Medulla oblongata (tissue), 1 donor: ENCODE results near the gene OR51A2.
"Not testable (repeated sequence)": the region's sequence is repeated elsewhere in the genome, so short reads cannot be mapped to it uniquely, and the experiment has no call there.

Experiments
- DNase-seq: peaks from one replicate; pipeline ENCODE4 v3.0.0-alpha.2; 2015; ENCODE audit errors: extremely low spot score

OR51A2 gene, protein sequence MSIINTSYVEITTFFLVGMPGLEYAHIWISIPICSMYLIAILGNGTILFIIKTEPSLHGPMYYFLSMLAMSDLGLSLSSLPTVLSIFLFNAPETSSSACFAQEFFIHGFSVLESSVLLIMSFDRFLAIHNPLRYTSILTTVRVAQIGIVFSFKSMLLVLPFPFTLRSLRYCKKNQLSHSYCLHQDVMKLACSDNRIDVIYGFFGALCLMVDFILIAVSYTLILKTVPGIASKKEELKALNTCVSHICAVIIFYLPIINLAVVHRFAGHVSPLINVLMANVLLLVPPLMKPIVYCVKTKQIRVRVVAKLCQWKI

DNA sequence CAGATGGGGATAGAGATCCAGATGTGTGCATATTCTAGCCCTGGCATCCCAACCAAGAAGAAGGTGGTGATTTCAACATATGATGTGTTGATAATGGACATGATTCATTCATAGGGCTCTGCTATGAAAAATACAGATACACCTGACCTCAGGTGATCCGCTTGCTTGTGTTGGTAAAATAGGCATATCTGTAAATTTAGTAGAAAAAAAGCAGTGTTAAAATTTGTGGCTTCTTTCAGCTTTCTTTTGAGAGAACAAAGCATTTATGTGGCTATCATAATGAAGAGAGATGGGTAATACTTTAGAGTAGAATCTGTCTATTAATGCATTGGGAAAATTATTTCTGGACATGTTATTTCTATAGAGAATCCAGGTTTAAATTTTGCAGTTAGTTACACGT lies at the start of gene OR51A2:
Gene OR51A2, minus strand, starts transcription at position 101 of the 400 bp plus-strand sequence. Its CDS starts 0 bp downstream, at position 101.
- not testable (repeated sequence) for DNase-seq

DNA sequence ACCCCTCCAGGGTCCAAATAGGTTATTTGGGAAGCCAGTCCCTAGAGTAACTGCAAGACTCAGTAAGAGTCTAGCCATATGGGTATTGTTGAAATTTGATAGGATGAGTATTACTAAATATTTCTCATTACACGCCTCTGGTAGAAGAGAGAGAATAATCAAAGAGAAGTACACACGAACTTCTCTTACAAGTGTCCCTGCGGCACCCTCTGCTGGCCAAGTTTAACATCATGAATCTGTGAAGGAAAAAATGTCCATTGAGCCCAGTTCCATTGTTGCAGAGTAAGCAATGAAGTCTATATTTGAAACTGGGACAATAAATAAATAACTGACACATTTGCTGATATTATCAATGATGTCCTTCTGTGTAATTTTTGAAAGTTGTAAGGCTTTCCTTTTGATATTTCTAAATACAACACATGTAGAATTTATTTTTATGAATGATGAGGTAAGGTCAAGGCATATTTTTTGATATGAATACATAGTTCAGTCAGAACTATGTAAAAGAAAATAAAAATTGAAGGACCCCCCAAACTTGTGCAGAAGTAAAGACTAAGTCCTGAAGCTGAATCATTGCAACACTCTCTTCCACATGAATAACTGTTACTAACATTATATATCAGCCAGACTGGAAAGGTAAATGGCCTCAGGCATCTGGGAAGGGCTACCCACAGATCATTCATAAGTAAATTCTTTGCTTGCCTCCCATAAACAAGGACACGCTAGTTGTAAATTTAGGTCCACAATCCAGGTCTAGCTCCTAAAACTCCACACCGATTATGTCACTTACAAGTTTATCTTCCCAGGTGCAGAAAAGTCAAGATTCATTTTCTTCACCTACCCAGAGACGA lies 49.1 kb upstream of the OR51A2 start:
- peak; percentile 51 for DNase-seq

DNA sequence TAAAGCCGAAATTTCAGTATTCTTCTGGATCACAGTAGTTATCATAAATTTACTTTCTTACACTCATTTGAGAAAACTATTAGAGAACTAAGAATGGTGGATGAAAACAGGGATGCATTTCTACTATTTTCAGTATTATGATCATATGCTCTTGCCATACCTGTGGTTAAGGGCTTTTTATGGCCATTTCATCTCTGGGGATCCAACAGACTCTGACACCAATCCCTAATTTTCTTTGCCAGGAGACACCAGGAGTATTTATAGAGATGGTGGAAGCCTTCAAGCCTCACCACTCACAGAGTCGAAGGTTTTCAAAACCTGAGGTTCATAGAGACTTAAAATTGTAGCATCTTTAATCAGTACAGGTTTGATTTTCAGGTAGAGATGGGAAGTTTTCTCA lies 39.0 kb upstream of the OR51A2 start, which contains the start of gene OR51L1:
Gene OR51L1, plus strand, starts transcription at position 301 of the 400 bp plus-strand sequence. CDS start 4,132 bp downstream, outside the sequence.
- DNase-seq = no peak

DNA sequence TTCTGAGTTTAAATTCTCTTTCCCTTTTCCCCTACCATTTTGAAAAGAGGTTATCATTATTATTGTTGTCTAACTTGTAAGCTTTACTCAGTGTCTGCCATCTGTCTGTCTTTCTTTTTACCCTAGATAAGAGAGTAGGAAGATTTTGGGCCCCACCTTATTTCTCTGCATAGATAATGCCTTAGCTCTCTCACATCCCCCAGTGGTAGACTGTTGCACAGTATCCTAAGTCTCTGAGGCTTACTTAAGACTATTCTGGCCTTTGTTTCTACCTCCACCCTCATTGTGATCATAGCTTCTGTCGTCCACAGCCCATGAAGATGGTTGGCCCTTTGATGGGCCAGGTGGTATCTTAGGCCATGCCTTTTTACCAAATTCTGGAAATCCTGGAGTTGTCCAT lies 35.5 kb upstream of the OR51A2 start:
- no peak for DNase-seq

DNA sequence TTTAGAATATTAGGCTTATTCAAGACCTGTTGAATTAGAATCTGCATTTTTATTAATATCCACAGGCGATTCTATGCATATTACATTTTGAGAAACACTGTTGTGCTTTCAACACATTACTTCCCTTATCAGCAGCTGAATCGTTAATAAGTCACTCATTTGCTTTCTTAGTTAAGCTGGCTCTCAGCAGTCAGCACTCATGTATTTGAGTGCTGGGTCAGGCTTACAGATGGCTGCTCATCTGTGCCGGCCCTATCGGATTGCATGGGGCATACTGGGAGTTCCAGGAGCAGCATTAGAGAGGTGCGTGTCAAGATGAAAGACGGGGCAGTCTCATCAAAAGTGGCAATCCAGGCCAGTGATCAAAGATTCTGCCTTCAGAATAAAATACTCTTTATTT lies 28.3 kb upstream of the OR51A2 start:
- DNase-seq = no peak

DNA sequence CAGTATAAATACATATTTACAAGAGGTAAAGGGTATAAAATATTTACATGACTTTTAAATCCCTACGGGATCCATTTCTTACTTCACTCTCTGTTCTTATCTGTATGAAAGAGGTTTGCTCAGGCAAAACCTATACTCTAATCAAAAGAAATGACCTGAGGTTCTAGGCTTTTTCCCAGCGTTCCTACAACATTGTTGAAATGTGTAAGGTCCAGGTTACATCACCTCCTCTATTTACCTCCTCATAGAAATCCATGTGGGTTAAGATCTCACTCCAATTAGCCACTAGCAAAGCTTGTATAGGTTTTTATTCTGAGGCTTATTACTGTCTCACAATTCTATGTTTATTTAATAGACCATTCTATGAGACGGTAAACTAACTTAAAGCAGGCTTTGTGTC lies 27.2 kb upstream of the OR51A2 start:
- no peak for DNase-seq

DNA sequence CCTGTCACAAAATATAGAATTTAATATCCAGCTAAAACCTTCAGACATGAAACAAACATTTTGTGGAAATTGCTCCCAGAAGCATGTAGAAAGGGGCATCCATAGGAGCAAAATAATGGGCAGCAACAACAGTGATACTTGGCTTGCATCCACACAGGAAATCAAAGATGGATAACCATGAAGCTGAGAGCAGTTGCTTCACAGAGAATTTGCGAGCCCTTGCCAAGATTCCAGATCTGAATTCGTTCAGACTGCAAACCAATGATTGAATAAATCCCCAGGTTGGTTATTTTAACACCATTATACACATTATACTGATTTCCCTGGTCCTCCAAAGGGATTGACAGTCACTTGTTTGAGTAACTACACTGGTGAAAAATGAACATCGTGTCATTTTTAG lies 23.5 kb upstream of the OR51A2 start:
- DNase-seq = no peak

DNA sequence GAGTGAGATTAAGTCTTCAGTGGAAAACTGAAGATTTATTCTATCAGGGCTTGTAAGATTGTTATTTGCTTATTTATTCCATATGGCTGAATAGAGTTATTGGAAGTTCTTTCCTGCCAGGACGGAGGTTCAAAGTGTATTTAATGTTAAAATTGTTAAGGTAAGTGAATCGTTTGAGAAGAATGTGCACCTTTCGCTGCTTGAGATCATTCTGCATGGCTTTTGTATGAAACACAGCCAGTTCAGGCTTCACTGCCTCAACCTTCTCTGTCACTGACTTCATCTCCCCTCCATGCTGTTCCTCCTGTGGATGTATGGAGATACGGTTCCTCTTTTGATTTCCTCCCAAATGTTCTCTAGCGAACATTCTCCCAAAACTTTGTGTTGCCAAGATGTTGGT lies 19.9 kb upstream of the OR51A2 start:
- no peak for DNase-seq

DNA sequence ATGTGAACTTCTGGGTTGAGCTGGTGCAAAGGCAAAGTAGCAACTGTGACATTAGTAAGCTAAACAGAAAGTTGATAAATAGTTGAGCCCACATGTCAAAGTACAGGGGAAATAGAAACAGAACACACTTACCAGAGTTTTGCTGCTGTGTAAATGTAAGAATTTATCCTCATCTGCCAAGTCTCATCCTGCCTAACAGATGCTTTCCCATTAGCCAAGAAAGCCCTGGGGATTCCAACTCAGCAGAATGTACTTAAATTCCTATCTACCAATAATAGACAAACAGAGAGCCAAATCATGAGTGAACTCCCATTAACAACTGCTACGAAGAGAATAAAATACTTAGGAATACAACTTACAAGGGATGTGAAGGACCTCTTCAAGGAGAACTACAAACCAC lies 7.3 kb upstream of the OR51A2 start:
- no peak for DNase-seq

DNA sequence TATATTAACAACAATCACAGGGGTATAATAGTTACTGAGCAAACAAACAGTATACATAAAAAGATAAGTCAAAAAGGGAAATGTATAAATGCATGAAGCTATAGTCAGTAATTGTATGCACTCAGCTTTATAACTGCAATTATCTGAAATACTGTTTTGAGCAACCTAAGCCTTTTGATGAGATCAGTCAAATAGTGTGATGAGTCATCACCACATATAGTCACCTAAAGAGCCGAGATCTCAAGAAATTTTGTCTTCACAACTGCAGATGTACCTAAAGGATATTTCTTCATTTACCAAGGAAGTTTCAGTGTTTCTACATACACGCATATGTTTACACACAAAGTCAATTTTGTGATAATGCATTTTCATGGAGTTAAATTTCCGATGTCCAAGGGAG lies 5.4 kb upstream of the OR51A2 start:
- DNase-seq = no peak

DNA sequence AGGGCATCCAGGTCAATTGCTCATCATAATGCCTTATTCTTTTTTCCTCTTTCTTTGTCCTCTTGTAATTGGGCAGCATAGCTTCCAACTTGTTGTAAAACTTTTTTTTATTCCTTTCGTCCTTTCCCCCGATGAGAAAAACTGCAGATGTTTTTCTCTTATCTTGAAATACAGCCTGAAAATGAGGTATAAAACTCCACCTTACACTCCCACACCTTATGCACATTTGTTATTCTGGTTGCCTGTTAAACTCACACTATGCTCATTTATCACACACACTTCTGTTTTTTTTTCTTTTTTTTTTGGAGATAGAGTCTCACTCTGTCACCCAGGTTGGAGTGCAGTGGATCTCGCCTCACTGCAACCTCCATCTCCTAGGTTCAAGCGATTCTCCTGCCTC lies 1.9 kb upstream of the OR51A2 start:
- no peak for DNase-seq

DNA sequence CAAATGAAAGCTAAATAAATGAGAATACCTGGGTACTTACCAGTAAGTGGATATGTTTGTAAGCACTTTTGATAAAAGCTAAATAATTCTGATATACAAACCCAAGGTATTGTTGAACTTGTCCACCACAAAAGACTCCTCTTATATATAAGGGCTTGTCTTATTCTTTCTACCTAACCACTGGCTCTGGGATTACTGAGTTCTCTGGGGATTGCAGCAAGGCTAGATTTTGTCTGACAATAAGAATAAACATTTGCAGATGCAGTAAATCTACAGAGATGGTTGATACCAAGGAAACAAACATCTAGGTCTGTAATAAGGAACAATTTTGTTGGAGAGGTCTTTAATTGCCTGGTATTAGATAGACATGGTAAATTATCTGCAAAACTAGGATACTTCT lies 8.0 kb downstream of the OR51A2 start, which contains the start of gene OR51A4:
Gene OR51A4, minus strand, starts transcription at position 101 of the 400 bp plus-strand sequence. CDS start 505 bp downstream, outside the sequence.
- DNase-seq = no peak

DNA sequence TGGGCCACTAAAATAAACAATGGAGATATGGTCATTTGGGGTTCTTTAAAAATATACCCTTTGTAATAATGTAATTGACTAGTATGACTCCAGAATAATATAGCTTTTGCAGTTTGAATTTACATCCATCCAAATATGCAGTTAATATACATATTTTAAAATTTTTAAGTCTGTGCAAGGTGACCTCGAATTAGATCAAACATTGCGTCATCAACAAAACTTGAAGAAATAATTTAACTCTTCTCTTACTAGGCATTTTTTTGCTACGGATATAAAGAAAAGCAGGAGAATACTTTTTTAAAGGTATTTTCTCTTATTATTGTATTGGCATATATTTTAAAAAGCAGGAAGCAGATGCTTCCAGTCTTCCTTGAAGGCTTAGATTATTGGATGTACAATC lies 18.8 kb downstream of the OR51A2 start:
- DNase-seq = no peak

DNA sequence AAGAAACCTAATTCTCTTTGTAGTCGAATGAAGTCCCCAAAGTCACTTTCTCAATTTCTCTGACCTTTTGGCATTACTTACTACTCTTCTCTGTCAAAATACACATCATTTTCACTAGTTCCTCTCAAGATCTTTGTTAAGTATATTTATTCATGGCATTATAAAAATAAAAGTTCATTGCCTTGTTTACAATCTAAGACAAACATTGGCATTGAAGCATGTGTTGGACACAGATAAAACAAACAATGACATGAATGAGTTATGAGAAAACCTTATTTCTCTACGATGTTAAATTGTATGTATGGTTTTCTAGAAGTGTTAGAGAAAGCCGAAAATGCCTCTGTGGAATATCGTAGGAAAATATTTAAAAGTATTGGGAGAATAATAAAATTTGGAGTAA lies 22.8 kb downstream of the OR51A2 start:
- no peak for DNase-seq

DNA sequence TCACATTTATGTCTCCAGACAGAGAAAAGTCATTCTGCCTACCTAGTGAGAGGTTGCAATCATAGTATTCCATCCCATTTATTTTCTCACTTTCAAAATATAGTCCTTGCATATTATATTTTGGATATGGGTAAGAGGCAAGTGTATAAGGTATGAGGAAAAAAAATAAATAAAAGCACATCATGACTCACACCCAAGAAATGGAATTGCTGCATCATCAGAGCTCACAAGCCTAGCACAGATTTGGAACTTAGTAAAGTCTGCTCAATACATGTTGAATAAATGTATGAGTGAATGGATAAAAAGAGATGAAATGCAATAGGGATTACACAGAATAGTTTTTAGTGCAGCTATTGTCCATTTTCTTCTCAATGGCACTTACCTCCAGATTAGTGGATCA lies 28.9 kb downstream of the OR51A2 start:
- DNase-seq = no peak

DNA sequence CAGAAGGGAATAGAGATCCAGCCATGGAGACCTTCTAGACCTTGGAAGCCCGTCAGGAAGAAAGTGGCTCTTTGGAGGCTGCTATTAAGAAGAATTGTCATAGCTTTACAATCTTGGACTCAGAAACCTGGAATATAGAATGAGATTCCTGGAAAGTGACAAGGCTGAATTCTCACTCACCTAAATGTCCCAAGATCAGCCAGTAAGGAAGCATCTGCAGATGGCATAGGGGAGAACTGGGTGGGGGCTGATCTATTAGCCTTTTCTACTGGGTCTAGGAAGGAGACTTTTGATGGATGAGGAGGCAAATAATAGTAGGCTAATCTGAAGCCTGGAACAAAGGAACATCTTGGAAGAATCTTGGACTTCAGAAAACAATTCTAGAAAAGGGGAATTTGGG lies 31.3 kb downstream of the OR51A2 start, which contains the start of gene OR51G1:
Gene OR51G1, minus strand, starts transcription at position 101 of the 400 bp plus-strand sequence. Its CDS starts 0 bp downstream, at position 101.
- no peak for DNase-seq

DNA sequence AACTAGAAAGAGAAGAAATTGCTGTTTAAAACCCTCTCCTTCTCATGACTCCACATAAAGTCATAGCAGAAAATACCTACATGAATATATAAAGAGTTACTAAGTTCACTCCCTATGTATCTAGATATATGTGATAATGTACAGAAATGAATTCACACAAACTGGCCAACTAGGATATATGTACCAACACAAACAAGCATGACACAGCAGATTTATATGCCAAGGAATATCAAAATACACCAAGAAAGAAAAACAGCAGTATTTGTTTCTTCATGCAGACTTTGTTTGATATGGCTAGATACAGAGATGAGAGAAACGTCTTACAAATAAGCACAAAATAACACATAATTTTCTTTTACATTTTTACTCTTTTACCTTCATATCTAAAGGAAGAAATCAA lies 33.2 kb downstream of the OR51A2 start:
- DNase-seq = no peak

DNA sequence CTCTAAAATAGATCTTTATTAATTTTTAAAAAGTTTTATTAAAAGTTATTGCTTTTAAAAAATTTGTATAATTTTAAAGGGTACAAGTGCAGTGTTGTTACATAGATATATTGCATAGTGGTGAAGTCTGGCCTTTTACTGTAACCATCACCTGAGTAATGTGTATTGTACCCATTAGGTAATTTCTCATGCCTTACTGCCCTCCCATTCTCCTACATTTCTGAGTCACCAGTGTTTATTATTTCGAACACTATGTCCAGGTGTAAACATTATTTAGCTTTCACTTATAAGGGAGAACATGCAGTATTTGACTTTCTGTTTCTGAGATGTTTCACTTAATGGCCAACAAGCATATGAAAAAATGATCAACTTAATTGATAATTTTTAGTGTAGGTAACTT lies 33.7 kb downstream of the OR51A2 start:
- DNase-seq = no peak

DNA sequence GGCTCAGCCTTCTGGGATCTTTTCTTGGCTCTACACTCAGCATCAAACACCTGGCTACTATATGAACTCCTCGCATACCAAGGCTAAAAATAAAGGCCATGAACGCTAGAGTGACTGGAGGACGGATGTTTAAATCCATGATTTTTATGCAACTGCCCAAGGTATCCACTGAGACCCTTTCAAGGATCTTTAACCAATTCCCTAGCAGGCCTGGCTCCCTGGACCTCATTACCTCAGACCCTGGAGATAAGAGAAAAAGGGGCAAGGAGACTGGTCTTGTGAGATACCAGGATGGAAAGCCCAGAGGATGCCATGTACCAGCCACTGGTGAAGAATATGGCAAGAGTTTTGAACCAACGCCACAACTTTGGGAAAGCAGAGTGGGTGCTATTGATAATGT lies 36.3 kb downstream of the OR51A2 start, which contains the start of gene OR51G2:
Gene OR51G2, minus strand, starts transcription at position 101 of the 400 bp plus-strand sequence. CDS start 3,687 bp downstream, outside the sequence.
- no peak for DNase-seq

DNA sequence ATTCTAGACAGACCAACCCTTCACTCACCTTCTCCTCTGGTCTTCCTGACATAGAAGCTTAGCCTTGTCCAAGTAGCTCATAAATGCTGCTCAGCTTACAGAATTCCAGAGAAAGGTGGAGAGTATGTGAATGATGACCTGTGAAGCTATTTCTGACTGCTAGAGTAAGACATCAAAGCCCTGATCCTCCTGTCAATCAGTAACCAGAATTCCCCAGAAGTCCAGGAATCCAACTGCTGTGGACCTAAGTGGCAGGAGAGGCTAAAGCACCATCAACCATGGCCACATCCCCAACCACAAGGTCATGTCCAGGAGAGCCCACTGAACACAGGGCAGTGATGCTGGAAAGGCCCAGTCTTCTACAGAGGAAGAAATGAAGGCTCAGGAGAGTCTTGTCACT lies 38.9 kb downstream of the OR51A2 start:
- DNase-seq = no peak
